ENCODE data around the gene KRTAP21-3. TPM values are rescaled to one million over a fixed set of nuclear protein-coding genes. Genes with fewer than 3 reads are reported as not detected.

The KRTAP21-3 gene
- total and polyA plus RNA-seq, 7 donors = not detected

GRCh38 chr21:30674312-30674711 lies 44.3 kb downstream of the KRTAP21-3 start:
- H3K27ac ChIP-seq = no peak overlapping the region
- intact Hi-C loops (cut with DNase I) = no loop called here
- ATAC-seq (no peak), DNase-seq (no peak)
- no peaks in the 10 kb centered on the region for H3K27me3 ChIP-seq (ENCODE audit: insufficient read depth in 3 of 3, low read length in 2 of 3)
- WGBS, 3 donors = 65 to 89% (median 79%) methylated on average over 1 of the region's 1 CpG
- H3K9me3 ChIP-seq = no peaks in the 10 kb centered on the region
- H3K4me3 ChIP-seq = no peak overlapping the region
- H3K36me3 ChIP-seq (ENCODE audit: insufficient read depth in 1 of 2, low read depth in 1 of 2) = no peaks in the 10 kb centered on the region
- H3K4me1 ChIP-seq = no peaks in the 10 kb centered on the region
- no peak for TF ChIP-seq CTCF (IDR thresholded peaks at IDR 0.05)

GRCh38 chr21:30672985-30673650 lies 45.5 kb downstream of the KRTAP21-3 start:
- Histone ChIP-seq H3K27me3 (ENCODE audit: insufficient read depth in 3 of 3, low read length in 2 of 3) (no peaks in the 10 kb centered on the region), H3K4me3 (no peak overlapping the region), H3K9me3 (no peaks in the 10 kb centered on the region), H3K4me1 (no peaks in the 10 kb centered on the region), H3K36me3 (ENCODE audit: insufficient read depth in 1 of 2, low read depth in 1 of 2) (no peaks in the 10 kb centered on the region), H3K27ac (no peak overlapping the region)
- intact Hi-C loops (cut with DNase I) = no loop called here
- no peak for DNase-seq
- ATAC-seq = no peak
- 70 to 79% (median 73%) methylated on average over 2 of the region's 2 CpGs for WGBS, 3 donors
- TF ChIP-seq CTCF (IDR thresholded peaks at IDR 0.05) = no peak

- Histone ChIP-seq H3K27me3 (ENCODE audit: insufficient read depth in 3 of 3, low read length in 2 of 3) (no peaks in the 10 kb centered on the region), H3K4me1 (no peaks in the 10 kb centered on the region), H3K36me3 (ENCODE audit: insufficient read depth in 1 of 2, low read depth in 1 of 2) (no peaks in the 10 kb centered on the region), H3K9me3 (no peaks in the 10 kb centered on the region), H3K27ac (no peak overlapping the region), H3K4me3 (no peak overlapping the region)
- 77 to 89% (median 81%) methylated on average over 1 of the region's 1 CpG for WGBS, 3 donors
- TF ChIP-seq CTCF (IDR thresholded peaks at IDR 0.05) = no peak
- ATAC-seq (no peak), DNase-seq (no peak)
- intact Hi-C loops (cut with DNase I) = no loop called here
Measured at GRCh38 chr21:30668776-30669175, 49.8 kb downstream of the KRTAP21-3 start.

Other genes starting within 250 kb of the KRTAP21-3 start
- not detected for gene KRTAP19-1, start 238.4 kb downstream of the KRTAP21-3 start, total RNA-seq
- gene KRTAP19-1, start 238.4 kb downstream of the KRTAP21-3 start, polyA plus RNA-seq = not detected
- gene KRTAP19-2, start 231.3 kb downstream of the KRTAP21-3 start, total RNA-seq = not detected
- not detected for gene KRTAP19-2, start 231.3 kb downstream of the KRTAP21-3 start, polyA plus RNA-seq
- 1 to 10 TPM in 2 of 4 donors, under 1 TPM in 1, not detected in 1; 0.64 to 3.0 (median 1.1) TPM for gene KRTAP19-3, start 226.8 kb downstream of the KRTAP21-3 start, total RNA-seq
- not detected for gene KRTAP19-3, start 226.8 kb downstream of the KRTAP21-3 start, polyA plus RNA-seq
- gene KRTAP19-4, start 221.6 kb downstream of the KRTAP21-3 start, total RNA-seq = not detected
- gene KRTAP19-4, start 221.6 kb downstream of the KRTAP21-3 start, polyA plus RNA-seq = not detected
- not detected for gene KRTAP19-5, start 216.6 kb downstream of the KRTAP21-3 start, total RNA-seq
- gene KRTAP19-5, start 216.6 kb downstream of the KRTAP21-3 start, polyA plus RNA-seq = not detected
- not detected for gene KRTAP19-6, start 176.9 kb downstream of the KRTAP21-3 start, total RNA-seq
- not detected for gene KRTAP19-6, start 176.9 kb downstream of the KRTAP21-3 start, polyA plus RNA-seq
- not detected for gene KRTAP19-7, start 157.5 kb downstream of the KRTAP21-3 start, total RNA-seq
- gene KRTAP19-7, start 157.5 kb downstream of the KRTAP21-3 start, polyA plus RNA-seq = not detected
- not detected for gene KRTAP22-2, start 128.4 kb downstream of the KRTAP21-3 start, total RNA-seq
- gene KRTAP22-2, start 128.4 kb downstream of the KRTAP21-3 start, polyA plus RNA-seq = not detected
- gene KRTAP6-3, start 126.3 kb downstream of the KRTAP21-3 start, total RNA-seq = not detected
- gene KRTAP6-3, start 126.3 kb downstream of the KRTAP21-3 start, polyA plus RNA-seq = not detected
- gene KRTAP6-2, start 119.9 kb downstream of the KRTAP21-3 start, total RNA-seq = not detected
- gene KRTAP6-2, start 119.9 kb downstream of the KRTAP21-3 start, polyA plus RNA-seq = not detected
- gene KRTAP22-1, start 117.7 kb downstream of the KRTAP21-3 start, total RNA-seq = not detected
- not detected for gene KRTAP22-1, start 117.7 kb downstream of the KRTAP21-3 start, polyA plus RNA-seq
- gene KRTAP6-1, start 104.8 kb downstream of the KRTAP21-3 start, total RNA-seq = not detected
- gene KRTAP6-1, start 104.8 kb downstream of the KRTAP21-3 start, polyA plus RNA-seq = not detected
- not detected for gene KRTAP20-1, start 102.4 kb downstream of the KRTAP21-3 start, total RNA-seq
- not detected for gene KRTAP20-1, start 102.4 kb downstream of the KRTAP21-3 start, polyA plus RNA-seq
- gene KRTAP20-4, start 98.2 kb downstream of the KRTAP21-3 start, total RNA-seq = not detected
- gene KRTAP20-4, start 98.2 kb downstream of the KRTAP21-3 start, polyA plus RNA-seq = not detected
- gene KRTAP20-2, start 83.6 kb downstream of the KRTAP21-3 start, total RNA-seq = not detected
- not detected for gene KRTAP20-2, start 83.6 kb downstream of the KRTAP21-3 start, polyA plus RNA-seq
- gene KRTAP20-3, start 75.9 kb downstream of the KRTAP21-3 start, total RNA-seq = not detected
- not detected for gene KRTAP20-3, start 75.9 kb downstream of the KRTAP21-3 start, polyA plus RNA-seq
- not detected for gene KRTAP21-2, start 28.5 kb upstream of the KRTAP21-3 start, total RNA-seq
- not detected for gene KRTAP21-2, start 28.5 kb upstream of the KRTAP21-3 start, polyA plus RNA-seq
- not detected for gene KRTAP21-1, start 36.7 kb upstream of the KRTAP21-3 start, total RNA-seq
- gene KRTAP21-1, start 36.7 kb upstream of the KRTAP21-3 start, polyA plus RNA-seq = not detected
- gene KRTAP8-1, start 94.5 kb upstream of the KRTAP21-3 start, total RNA-seq = not detected
- not detected for gene KRTAP8-1, start 94.5 kb upstream of the KRTAP21-3 start, polyA plus RNA-seq
- gene KRTAP7-1, start 111.0 kb upstream of the KRTAP21-3 start, total RNA-seq = not detected
- not detected for gene KRTAP7-1, start 111.0 kb upstream of the KRTAP21-3 start, polyA plus RNA-seq
- gene KRTAP11-1, start 162.8 kb upstream of the KRTAP21-3 start, total RNA-seq = not detected
- not detected for gene KRTAP11-1, start 162.8 kb upstream of the KRTAP21-3 start, polyA plus RNA-seq